HG03196 (cell line): ENCODE results near the gene MLH1.

Source experiments
- ATAC-seq: cut with Tn5 transposase; IDR thresholded peaks from one replicate; pipeline ENCODE4 v1.9.1; 2021; ENCODE audit not compliant: unreplicated experiment

The MLH1 gene

DNA sequence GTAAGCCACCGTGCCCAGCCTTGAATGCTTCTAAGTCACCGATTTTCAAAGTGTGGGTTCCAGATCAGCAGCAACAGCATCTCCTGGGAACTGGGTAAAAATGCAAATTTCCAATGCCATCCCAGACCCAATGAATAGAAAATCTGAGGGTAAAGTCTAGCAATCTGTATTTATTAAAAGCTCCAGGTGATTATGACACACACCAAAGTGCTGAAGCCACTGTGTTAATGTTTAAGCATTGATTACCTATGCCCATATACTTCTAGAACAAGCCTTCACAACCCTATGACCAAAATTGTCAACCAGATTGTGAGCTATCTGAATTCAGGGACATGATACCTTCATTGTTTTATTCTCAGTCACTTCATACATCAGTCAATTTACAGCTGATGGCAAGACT lies 94.6 kb downstream of the MLH1 start:
- ATAC-seq: no peak

DNA sequence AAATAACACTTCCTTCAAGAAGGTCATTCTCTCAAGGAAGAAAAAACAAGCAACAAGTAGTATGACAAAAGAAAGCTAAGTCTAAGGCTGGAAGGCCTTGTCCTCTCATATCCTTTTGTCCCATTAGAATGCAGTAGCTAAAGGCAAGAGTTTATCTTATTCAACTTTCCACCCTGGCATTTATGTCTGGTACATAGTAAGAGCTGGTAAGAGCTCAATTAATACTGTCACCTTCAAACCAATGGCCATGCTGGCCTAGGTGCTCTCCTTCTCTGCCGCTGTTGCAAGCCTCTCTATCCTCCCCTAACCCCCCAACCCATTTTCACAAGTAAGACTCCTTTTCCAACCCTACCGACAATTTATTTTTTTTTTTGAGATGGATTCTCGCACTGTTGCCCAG lies 99.2 kb downstream of the MLH1 start:
- ATAC-seq: no peak

DNA sequence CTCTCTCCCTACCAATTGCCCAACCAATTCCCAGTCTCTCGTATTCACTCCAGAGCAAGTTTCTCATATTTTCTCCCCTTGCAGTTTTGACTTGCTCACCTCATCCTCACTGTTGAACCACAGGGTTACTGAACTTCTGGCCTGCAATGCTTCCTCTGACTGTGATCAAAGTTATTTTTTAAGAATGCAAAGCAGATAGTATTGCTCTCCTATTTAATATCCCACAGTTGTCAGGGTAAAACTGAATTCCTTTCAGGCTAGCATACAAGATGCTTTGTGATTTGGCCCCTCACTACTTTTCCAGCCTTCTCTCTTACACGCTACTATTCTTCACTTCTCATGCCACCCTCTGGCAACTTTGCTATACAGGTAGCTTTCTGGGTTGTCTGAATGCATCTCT lies 100.2 kb downstream of the MLH1 start:
- no peak for ATAC-seq

DNA sequence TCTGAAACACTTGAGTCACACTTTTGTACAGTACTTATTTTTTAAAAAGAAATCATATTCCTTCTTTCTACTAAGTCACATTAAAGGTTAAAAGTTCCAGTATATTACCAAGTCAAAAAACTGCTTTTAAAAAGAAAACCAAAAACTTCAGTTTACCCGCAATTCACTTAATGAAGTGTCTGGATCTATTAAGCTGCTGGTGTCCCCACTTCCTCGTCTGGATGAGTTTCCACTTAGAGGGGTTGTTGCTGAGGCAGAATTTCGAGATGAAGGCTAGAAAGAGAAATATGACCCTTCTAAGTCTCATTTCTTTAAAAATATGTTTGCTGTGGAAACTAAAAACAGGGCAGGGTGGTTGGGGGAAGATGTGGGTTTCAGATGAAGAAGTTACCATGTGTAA lies 101.3 kb downstream of the MLH1 start:
- ATAC-seq: no peak

DNA sequence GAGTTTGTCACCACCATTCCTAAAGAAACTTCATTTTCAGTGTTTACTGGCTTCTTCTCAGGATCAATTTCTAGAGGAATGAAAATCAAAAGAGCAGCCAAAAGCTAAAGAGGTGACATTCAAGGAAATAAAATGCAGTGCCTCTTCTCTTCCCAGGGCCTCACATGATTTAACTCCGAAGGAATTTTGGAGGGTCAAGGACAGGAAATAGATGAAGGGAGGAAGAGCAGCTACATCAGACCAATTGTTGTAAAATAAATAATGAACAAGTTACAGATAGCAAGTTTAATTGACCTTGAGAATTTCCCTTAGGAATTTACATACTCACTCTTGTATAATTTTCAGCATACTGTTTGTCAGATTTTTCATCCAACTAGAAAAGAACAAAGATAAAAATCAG lies 103.0 kb downstream of the MLH1 start:
- ATAC-seq: no peak

DNA sequence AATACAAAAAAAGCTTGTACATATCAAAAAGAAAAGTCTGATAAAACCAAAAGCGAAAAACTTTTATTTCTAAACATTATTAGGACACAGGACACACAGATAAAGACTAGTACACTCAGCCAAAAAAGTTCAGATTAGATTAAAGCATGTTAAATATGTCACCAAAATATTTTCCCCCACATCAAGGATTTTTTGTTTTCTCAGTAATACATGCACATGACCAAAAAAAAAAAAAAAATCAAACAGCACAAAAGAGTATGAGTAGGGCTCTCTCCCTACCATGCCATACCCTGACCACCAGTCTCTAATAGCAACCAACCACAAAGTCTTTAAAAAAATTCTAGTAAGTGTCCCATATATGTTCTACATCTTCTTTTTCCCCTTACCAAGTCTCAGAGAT lies 103.7 kb downstream of the MLH1 start:
- no peak for ATAC-seq

DNA sequence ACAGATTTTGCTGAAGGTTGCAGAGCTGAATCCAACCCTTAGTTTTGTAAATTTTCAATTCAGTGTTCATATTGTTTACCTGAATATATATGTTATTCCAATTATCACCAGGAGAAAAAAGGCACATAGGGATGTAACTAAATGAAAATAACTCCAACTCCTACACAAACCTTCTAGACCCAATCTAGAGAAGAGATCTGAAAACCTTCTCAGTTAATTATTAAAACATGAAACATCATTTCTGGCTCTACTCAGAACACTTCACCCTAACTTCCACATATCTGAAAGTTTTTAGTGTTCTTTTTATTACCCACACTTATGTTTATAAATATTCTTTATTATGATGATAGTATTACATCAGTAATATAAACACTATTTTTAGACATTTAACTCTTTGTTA lies 104.5 kb downstream of the MLH1 start:
- ATAC-seq: no peak

DNA sequence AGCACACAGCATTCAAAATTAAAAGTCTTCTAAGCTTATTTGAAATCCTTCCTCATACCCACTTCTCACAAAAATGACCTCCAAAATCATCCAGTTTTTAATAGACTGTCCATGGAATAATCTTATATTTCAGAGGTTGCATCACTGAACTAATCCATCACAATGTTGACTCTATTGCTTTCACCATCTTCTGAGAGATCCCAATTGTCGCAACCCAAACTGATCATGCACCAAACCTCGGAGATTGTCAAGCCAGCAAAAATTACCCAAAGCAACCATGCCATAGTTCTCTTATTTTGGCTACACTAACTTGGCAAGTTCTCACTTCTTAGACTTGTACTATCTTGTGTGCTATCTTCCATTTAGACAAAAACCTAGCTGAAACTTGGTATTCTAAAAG lies 105.6 kb downstream of the MLH1 start:
- no peak for ATAC-seq

DNA sequence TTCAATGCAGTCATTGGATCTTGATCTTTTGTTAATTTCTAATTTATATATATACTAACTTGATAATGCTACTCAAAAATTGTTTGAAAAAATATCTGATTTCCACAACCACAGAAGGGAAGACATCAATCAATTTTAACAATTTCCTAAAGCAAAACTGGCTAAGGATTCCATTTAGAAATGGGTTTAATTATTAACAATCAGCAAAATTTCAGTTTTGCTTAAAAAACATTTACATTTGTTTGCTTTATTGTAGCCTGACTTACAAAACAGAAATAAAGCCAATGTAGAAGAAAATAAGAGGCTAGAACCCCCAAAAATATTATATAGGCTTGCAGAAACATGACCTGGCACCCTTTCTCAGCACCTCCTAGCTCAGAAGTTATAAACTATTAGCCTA lies 106.2 kb downstream of the MLH1 start:
- ATAC-seq: no peak

DNA sequence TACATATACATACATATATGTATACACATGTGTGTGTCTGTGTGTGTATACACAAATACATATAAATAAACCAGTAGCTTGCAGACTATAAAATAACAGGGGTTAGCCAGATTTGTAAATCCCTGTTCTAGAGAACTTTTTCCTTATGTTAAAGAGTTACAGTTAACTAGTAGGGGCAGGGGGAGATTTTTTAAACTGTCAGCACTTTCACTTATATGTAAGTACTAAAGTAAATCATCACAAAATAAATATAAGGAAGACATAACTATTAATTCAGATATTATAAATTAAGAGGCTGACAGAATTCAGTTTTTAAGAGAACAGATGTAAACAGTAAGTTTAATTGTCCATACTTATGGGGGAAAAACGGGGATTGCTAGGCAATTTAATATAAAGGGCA lies 107.1 kb downstream of the MLH1 start:
- no peak for ATAC-seq
